Embryonic facial prominence (tissue), 1 donor: ENCODE results near the gene ATP13A4.
"Not testable (repeated sequence)": the region's sequence is repeated elsewhere in the genome, so short reads cannot be mapped to it uniquely, and the experiment has no call there.

Source experiments
- DNase-seq: peaks from one replicate; pipeline ENCODE4 v3.0.0-alpha.2; 2016; ENCODE audit errors: extremely low spot score

Gene ATP13A4

GRCh38 chr3:193560870-193561269 lies 6.2 kb upstream of the ATP13A4 start:
- no peak for DNase-seq

- no peak for DNase-seq
Measured at GRCh38 chr3:193560091-193560490, 5.4 kb upstream of the ATP13A4 start.

- DNase-seq: no peak
Measured at GRCh38 chr3:193559100-193559499, 4.4 kb upstream of the ATP13A4 start.

GRCh38 chr3:193556841-193557240 lies 2.1 kb upstream of the ATP13A4 start:
- no peak for DNase-seq

DNA sequence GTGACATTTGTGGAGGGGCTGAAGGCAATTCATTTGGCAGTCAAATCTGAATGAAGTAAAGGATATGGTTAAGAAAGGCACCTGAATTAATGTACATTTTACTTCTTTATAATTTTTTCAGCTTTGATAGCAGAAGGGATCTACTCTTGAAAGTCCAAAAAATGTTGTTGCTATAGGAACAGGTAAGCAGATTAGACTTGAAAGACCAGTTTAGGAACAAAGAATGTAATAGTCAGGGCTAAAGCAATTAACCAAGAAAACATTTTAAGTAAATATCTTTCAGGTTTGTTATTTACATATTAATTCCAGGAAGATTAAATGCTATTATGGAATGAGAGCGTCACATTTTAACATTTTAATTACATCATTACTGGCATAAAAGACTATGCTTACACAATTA lies 1.1 kb downstream of the ATP13A4 start:
- no peak for DNase-seq

DNA sequence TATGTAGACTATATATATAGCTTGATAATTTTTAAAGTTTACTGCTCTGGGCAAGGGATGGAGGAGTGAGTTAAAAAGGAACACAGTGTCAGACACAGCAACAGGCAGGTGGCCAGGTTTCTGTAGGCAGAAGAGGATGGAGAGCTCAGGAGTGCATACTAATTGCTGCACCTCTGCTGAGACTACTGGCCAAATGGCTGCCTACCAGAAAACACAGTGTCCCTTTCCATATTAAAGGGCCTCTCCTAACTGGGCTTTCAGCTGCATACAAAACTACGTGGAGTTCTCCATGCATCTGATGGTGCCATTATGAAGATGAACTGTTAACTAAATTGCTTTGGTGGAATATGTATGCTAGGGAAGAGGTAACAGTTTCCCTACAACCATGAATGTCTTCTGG lies 1.8 kb downstream of the ATP13A4 start:
- DNase-seq: no peak

- DNase-seq: no peak
Measured at GRCh38 chr3:193548406-193548805, 6.3 kb downstream of the ATP13A4 start.

- no peak for DNase-seq
Measured at GRCh38 chr3:193546129-193546528, 8.6 kb downstream of the ATP13A4 start.

DNA sequence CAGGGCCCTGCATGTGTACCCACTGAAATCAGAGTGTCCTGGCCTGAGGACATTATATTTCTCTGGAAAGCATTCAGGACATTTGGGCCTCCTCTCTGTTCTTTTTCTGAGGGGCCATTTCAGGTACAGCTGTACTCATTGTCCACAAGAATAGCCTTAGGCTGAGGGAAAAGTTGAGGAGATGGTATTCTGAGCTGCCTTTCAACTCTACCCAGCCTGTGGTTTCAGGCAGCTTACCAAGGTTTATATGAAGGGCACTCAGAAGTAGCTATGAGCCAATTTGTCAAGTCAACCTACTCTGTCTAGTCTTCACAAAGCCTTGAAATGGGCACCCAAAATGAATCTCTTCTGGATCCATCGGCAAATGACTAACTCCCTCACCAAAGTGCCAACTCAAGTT lies 9.4 kb downstream of the ATP13A4 start:
- no peak for DNase-seq

- DNase-seq: no peak
Measured at GRCh38 chr3:193544289-193544688, 10.4 kb downstream of the ATP13A4 start.

GRCh38 chr3:193530231-193531165 lies 24.2 kb downstream of the ATP13A4 start:
- no peak for DNase-seq

DNA sequence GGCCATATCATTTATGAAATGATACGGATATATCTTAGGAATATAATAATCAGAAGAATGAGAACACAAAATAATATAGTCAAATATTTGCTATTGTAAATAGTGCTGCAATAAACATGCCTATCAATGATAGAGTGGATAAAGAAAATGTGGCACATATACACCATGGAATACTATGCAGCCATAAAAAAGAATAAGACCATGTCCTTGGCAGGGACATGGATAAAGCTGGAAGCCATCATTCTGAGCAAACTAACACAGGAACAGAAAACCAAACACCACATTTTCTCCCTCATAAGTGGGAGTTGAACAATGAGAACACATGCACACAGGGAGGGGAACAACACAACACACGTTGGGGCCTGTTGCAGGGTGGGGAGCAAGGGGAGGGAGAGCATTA lies 28.6 kb downstream of the ATP13A4 start:
- DNase-seq: not testable (repeated sequence)

DNA sequence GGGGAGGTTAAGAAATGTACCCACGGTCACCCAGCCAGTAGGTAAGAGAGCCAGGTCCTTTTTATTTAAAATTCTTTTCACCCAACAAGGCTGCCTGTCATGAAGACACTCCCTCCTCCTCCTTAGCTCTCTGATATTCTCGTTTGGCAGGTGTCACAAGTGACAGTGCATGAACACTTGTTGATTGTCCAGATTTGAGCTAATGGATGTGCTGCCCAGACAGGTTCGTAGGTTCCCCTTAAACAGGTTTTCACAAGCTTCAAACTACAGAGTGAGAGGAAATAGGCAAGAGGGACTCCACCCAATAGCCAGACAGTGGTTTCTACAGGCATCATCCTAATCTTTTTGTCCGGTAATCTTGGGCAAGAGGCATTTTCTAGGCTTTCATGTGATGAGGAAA lies 32.2 kb downstream of the ATP13A4 start:
- DNase-seq: no peak

- no peak for DNase-seq
Measured at GRCh38 chr3:193520738-193521137, 34.0 kb downstream of the ATP13A4 start.

GRCh38 chr3:193515966-193516365 lies 38.7 kb downstream of the ATP13A4 start:
- DNase-seq: no peak

GRCh38 chr3:193510154-193510553 lies 44.5 kb downstream of the ATP13A4 start:
- DNase-seq: no peak

DNA sequence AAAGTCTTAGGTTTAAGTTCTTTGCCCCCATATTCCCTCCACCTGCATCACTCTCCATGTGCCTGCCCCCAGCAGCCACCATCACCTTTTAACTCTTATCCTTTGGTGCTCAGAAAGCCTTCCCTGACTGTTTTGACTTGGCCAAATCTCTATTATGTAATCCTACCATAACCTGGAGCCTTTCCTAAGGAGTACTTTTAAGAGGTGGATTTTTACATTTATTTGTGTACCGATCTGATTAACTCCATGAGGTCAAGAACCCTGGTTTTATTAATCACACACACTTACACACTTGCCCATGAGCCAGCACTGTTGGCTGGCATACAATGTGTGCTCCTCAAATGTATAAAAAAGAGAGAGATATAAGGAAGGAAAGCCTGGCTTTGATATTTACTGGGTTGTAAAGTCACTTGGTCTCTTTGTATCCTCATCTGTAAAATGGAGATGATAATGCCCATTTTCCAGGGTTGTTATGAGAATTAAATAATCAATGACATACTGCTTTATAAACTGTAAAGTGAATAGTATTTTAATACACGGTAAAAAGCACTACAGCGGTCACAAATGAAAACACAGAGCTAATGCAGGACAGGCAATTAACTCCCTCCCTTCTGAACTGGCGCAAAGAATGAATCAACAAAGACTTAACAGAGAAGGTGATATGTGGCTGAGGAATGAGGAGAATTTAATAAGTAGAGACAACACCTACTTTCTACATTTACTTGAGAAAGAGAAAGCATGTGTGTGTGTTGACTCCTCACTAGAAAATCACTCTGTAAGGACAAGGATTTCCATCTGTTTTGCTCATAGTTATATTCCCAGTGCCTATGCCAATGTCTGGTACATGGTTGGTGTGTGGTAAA lies 45.4 kb downstream of the ATP13A4 start:
- no peak for DNase-seq

DNA sequence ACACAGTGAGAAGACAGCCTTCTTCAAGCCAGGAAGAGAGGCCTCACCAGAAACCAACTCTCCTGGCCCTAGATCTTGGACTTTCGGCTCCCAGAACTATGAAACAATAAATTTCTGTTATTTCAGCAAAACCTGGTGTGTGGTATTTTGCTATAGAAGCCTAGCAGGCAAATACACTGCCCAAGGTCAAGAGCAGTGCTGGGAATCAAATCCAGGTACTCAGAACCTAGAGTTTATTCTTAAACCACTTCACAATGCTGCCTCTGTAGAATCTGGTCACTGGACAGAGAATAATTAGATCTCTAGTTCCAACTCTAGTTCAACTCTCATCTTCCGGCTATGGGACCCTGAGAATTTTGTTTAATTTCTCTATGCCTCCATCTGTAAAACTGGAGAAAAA lies 46.6 kb downstream of the ATP13A4 start:
- no peak for DNase-seq

DNA sequence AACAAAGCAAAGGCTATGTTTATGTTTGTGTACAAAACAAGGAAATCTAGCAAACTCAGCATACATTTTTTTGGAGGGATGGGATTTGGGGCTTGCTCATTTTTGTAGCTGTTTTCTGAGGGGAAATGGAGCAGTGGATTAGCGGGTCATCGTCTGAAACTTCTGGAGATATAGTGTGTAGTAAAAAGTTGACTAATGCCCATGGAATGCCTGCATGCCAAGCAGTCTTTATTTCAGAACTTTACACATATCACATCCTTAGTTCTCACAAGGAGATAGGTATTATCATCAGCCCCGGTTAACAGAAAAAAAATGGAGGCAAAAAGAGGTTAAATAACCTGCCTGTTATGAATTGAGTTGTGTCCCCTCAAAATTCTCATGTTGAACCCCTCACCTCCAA lies 47.1 kb downstream of the ATP13A4 start:
- DNase-seq: no peak

GRCh38 chr3:193506921-193507320 lies 47.8 kb downstream of the ATP13A4 start:
- no peak for DNase-seq

- DNase-seq: no peak
Measured at GRCh38 chr3:193502871-193503270, 51.8 kb downstream of the ATP13A4 start.

- no peak for DNase-seq
Measured at GRCh38 chr3:193499801-193500485, 54.8 kb downstream of the ATP13A4 start.
